Activated CD8-positive, alpha-beta memory T cell treated with anti-CD3 and anti-CD28 coated beads, Interleukin-2, amount 50 U/mL, for 24 hours (primary cell): Measurements from ENCODE around the gene RNF8.
"Not testable (repeated sequence)": the region's sequence is repeated elsewhere in the genome, so short reads cannot be mapped to it uniquely, and the experiment has no call there.

Source experiments
- DNase-seq: peaks from one replicate; pipeline ENCODE4 v3.0.0-alpha.2; 2020; ENCODE audit errors: extremely low read depth

RNF8 gene

DNA sequence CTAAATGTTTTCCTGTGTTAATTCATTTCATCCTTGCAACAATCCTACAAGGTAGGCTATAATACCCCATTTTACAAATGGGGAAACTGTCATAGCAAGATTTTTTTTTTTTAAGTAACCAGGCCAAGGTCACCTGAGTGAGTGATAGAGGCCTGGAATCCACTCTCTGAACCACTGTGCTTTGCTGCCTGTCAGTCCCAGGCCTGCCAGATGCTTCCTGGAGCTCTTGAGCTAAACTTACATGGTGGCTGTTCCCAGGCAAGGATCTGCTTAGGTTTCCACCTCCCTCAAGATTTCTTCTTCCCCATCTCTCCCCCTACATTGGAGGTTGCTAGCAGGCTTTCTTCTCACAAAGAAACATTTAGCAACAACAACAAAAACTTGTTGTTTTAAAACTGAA, 32.7 kb upstream of the RNF8 start:
- DNase-seq: no peak

DNA sequence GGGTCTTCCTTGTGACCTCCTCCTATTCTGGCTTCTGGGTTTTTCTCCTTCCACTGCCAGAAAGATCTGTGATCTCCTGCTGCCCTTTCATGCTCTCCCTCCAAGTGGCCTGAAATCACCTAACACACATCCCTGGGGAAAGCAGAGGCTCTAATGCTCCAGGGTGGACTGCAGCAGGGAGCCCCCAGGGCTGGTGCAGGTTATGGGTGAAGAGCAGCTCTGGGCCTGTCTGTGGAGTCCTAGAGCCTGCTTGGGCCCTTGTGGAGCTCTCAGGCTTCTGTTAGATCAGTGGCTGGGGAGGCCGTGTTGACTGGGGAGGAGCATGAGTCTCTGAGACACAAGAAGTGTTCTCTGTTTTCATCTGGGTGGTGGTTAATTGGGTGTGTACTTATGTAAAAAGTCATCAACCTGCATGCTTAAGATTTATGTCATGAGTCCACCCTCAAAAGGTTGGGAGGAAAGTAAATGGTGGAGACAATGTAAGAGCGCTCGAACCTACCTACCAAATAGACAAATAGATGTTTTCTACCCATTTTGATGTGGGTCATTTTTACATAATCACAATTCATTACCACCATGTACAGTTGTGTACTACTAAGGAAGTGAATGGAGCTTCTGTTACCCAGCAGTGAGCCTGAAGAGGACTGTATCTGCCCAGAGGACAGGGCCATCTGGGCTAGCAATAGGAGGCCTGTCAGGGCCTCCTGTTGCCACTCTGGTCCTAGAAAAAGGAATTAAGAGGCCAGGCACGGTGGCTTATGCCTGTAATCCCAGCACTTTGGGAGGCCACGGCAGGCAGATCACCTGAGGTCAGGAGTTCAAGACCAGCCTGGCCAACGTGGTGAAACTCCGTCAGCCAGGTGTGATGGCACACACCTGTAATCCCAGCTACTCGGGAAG, 32.0 kb upstream of the RNF8 start:
- DNase-seq: no peak

- no peak for DNase-seq
These were observed 30.2 kb upstream of the RNF8 start for GRCh38 chr6:37323580-37323979.

GRCh38 chr6:37324131-37325033, 29.4 kb upstream of the RNF8 start:
- no peak for DNase-seq

DNA sequence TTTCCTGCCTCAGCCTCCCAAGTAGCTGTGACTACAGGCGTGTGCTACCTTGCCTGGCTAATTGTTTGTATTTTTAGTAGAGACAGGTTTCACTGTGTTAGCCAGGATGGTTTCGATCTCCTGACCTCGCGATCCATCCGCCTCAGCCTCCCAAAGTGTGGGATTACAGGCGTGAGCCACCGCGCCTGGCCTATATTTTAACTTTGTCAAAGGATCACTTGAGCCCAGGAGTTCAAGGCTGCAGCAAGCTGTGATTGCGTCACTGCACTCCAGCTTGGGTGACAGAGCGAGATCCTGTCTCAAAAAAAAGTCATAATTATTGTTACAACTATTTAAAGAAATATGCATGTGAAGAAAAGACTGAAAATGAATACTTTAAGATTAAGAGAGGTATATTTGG, 23.4 kb upstream of the RNF8 start:
- DNase-seq: not testable (repeated sequence)

DNA sequence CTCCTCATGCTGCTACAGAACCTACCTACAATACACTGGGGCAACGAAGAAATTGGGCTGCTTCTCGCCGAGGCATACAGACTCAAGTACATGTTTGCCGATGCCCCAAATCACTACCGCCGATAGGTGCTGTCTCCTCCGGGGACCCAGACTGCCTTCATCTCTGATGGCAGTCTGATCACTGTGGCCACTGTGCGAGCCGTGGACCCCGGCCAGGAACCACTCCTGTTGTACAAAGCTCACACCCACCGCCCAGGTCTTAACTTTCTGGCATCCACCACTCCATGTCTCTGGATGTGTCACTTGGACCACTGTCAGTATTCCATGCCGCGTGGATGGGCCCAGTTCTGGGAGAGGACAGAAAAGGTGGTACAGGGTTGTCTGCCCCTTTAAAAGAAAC, 22.7 kb upstream of the RNF8 start:
- DNase-seq: no peak

GRCh38 chr6:37332894-37333293, 20.9 kb upstream of the RNF8 start:
- DNase-seq: no peak

DNA sequence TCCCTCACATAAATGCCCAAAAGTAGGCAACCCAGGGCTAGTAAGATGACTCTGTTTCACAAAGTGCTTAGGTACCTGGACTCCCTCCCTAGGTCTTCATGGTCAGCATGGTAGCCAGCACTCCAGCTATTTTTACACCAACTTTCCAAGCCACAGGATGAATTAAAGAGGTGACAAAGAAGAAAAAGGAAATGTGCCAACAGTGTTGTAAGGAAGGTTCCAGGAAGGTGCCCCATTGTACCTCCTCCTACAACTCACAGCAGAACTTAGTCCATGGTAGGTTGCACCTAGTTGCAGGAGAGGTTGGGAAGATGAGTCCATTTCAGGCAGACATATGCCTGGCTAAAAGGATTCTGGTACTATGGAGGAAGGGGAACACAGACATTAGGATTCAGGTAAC, 19.7 kb upstream of the RNF8 start:
- DNase-seq: no peak

DNA sequence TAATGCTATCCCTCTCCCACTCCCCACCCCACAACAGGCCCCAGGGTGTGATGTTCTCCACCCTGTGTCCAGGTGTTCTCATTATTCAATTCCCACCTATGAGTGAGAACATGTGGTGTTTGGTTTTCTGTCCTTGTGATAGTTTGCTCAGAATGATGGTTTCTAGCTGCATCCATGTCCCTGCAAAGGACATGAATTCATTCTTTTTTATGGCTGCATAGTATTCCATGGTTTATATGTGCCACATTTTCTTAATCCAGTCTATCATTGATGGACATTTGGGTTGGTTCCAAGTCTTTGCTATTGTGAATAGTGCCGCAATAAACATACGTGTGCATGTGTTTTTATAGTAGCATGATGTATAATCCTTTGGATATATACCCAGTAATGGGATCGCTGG, 15.5 kb upstream of the RNF8 start:
- DNase-seq: not testable (repeated sequence)

DNA sequence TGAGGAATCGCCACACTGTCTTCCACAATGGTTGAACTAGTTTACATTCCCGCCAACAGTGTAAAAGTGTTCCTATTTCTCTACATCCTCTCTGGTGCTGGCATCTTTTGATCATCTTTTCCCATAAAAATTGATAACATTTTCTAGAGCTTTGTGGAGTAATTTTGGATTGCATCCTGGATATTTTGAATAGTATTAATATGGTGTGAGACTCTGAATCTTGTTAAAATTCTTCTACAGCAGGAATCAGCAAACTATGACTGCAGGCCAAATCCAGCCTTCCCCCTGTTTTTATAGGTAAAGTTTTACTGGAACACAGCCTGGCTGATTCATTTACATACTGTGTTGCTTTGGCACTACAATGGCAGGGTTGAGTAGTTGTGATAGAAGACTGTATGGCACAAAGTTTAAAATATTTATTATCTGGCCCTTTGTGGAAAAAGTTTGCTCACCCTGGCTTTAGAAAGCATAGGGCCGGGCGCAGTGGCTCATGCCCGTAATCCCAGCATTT, 15.0 kb upstream of the RNF8 start:
- DNase-seq: no peak

- no peak for DNase-seq
These were observed 13.8 kb upstream of the RNF8 start for GRCh38 chr6:37339741-37340638.

GRCh38 chr6:37340639-37340943, 13.2 kb upstream of the RNF8 start:
- no peak for DNase-seq

DNA sequence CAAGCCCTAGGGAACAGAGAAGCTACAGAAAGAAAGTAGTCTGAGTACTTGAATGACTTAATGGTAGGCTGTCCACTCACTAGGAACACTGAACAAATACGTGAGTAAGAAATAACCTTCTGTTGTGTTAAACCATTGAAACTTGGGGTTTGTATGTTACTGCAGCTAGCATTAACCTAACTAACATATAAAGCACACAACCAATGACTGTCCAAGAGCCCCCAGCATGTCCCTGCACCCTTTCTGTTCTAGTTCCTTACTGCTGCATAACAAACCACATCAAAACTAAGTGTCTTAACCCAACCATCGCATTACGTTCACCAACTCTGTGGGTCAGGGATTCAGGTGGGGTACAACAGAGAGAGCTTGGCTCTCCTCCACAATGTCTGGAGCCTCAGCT, 10.5 kb upstream of the RNF8 start:
- no peak for DNase-seq

DNA sequence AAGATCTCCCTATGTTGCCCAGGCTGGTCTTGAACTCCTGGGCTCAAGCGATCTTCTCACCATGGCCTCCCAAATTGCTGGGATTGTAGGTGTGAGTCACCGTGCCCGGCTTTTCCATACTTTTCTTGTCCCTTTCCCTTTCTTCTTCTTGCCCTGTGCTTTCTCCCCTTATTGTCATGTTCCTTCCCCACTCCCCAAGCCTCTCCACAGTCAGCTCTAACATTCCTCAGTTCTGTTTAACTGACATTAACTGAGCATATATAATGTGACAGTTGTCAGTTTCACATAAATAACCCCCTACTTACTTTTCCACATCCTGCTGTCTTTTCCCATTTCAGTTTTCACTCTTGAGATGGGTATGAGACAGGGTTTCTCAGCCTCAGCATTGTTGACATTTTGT, 9.5 kb upstream of the RNF8 start:
- DNase-seq: no peak

GRCh38 chr6:37345804-37346203, 8.0 kb upstream of the RNF8 start:
- DNase-seq: not testable (repeated sequence)

- no peak for DNase-seq
These were observed 6.6 kb upstream of the RNF8 start for GRCh38 chr6:37347177-37347576.

- no peak for DNase-seq
These were observed 6.1 kb upstream of the RNF8 start for GRCh38 chr6:37347670-37348111.

- DNase-seq: no peak
These were observed 2.8 kb upstream of the RNF8 start for GRCh38 chr6:37351027-37351426.

DNA sequence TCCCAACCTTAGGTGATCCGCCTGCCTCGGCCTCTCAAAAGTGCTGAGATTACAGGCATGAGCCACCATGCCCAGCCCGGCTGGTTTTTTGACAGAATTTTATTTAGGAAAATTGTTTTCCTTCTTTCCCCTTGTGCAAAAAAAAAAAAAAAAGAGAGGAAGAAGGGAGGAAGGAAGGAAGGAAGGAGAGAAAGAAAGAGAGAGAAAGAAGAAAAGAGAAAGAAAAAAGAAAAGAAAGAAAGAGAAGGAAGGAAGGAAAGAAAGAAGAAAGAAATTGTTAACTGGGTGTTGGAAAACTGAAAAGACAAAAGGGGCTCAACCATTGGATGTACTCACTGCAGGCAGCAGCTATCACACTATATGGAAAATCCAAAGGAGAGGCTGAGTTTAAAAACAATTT, 1.4 kb upstream of the RNF8 start:
- no peak for DNase-seq

DNA sequence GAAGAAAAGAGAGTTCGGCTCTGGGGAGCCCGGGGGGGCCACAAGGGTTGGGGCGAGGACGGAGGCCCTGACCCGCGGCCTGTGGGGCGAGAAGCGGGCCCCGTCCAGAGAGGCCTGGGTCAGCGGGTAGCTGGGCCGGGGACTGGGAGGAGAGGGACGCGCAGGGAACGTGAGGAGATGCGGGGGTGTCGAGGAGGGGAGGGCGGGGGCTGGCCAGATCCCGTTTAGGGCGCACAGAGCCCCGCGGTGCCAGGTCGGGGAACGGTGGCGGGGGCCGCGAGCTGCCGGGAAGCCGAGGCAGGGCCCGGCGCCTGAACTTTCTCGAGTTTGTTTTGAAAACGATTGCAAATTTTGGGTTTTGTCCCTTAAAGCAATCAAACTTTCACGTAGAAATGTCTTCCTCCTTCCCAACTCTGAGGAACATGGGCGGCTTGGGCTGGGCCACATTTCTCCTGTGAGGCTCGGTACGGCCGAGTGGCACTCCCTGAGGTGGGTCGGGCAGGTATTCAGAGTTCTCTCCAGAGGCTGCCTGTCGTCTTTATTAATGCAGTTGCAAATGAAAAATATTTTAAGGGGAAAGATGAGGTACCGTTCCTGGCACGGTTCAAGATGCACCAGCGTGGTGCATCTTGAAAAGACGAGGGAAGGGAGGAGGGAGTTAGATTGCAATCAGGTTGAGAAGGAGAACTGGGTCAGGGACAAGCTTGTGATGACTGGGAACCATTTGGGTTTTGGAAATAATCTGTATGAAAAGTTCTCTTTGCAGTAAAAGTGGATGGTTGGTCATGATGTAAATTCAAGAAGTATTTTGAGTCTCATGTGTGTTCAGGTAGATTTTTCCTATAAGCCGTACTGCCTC, 972 bp downstream of the RNF8 start:
- DNase-seq: no peak

GRCh38 chr6:37357288-37357687, 3.5 kb downstream of the RNF8 start:
- no peak for DNase-seq
